Measurements from ENCODE around the gene SERPINA1.

DNA sequence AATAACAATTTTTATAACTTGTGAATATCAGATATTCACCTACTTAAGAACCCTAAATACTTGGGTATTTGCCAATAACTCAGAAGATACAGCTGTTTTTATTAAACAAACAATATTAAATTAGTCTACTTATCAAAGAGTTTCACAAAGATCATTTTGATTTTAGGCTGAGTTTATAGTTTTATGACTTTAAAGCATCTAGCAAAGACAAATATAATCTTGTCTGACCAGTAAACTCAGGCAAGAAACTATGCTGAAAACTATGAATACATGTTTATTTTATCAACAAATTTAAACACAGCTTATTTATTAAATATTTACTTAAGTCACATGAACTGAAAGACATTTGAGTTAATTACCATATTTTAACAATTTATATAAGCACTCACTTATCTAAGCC is 18.5 kb upstream of the SERPINA1 start:
- TF ChIP-seq, protein P1, sequence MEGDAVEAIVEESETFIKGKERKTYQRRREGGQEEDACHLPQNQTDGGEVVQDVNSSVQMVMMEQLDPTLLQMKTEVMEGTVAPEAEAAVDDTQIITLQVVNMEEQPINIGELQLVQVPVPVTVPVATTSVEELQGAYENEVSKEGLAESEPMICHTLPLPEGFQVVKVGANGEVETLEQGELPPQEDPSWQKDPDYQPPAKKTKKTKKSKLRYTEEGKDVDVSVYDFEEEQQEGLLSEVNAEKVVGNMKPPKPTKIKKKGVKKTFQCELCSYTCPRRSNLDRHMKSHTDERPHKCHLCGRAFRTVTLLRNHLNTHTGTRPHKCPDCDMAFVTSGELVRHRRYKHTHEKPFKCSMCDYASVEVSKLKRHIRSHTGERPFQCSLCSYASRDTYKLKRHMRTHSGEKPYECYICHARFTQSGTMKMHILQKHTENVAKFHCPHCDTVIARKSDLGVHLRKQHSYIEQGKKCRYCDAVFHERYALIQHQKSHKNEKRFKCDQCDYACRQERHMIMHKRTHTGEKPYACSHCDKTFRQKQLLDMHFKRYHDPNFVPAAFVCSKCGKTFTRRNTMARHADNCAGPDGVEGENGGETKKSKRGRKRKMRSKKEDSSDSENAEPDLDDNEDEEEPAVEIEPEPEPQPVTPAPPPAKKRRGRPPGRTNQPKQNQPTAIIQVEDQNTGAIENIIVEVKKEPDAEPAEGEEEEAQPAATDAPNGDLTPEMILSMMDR (conservative IDR thresholded peaks at IDR 0.05) = no peak
- TF ChIP-seq EZH2 (IDR thresholded peaks at IDR 0.05; ENCODE audit: low read depth) = no peak

All from PC-9 (cell line).